HepG2 (cell line): ENCODE results near the gene HNRNPA1. TPM values are rescaled to one million over a fixed set of nuclear protein-coding genes. Genes with fewer than 3 reads are reported as not detected.
A peak's percentile ranks its signal among the peaks of the same experiment; 100 is the strongest.

Source experiments
- ARHGAP35 ChIP-seq: sonication (generic); formaldehyde crosslinking; IDR thresholded peaks from 2 replicates; pipeline ENCODE4 v1.9.0; 2022; ENCODE audit warnings: mild to moderate bottlenecking, inconsistent platforms, moderate library complexity, missing genetic modification reagents, borderline replicate concordance
- ATRX ChIP-seq: sonication (generic); formaldehyde crosslinking; IDR thresholded peaks from 2 replicates; pipeline ENCODE4 v1.4.0; 2020; ENCODE audit warnings: missing genetic modification reagents, borderline replicate concordance
- FOXC1 ChIP-seq: sonication (generic); formaldehyde crosslinking; IDR thresholded peaks from 2 replicates; pipeline ENCODE4 v1.8.0; 2022; ENCODE audit warnings: mild to moderate bottlenecking, missing genetic modification reagents, borderline replicate concordance
- GLI4 ChIP-seq: sonication (generic); formaldehyde crosslinking; IDR thresholded peaks from 2 replicates; pipeline ENCODE4 v1.5.1; 2020; ENCODE audit warnings: missing genetic modification reagents, mild to moderate bottlenecking, moderate library complexity, borderline replicate concordance
- HNRNPL ChIP-seq: fragments of 200-400 bp; formaldehyde crosslinking; IDR thresholded peaks from 2 replicates; pipeline ENCODE4 v1.6.1; 2017; ENCODE audit warnings: mild to moderate bottlenecking, low read depth, low read length
- ISL2 ChIP-seq: sonication (generic); formaldehyde crosslinking; IDR thresholded peaks from 2 replicates; pipeline ENCODE4 v1.5.0; 2020; ENCODE audit warnings: missing genetic modification reagents
- MTA1 ChIP-seq: sonication (generic); formaldehyde crosslinking; IDR thresholded peaks from 2 replicates; pipeline ENCODE4 v1.4.0; 2020; ENCODE audit warnings: missing genetic modification reagents, mild to moderate bottlenecking, borderline replicate concordance
- NFYC ChIP-seq: IDR thresholded peaks from 2 replicates; pipeline ENCODE4 v1.6.1; 2016; ENCODE audit warnings: missing genetic modification reagents, missing compliant biosample characterization
- RFXAP ChIP-seq: sonication (generic); formaldehyde crosslinking; IDR thresholded peaks from 2 replicates; pipeline ENCODE4 v1.4.0; 2020; ENCODE audit warnings: missing genetic modification reagents, borderline replicate concordance
- SAP130 ChIP-seq: IDR thresholded peaks from 2 replicates; pipeline ENCODE4 v1.6.1; 2016; ENCODE audit warnings: low read depth
- TGIF2 ChIP-seq: IDR thresholded peaks from 2 replicates; pipeline ENCODE4 v1.6.1; 2016; ENCODE audit warnings: control low read depth, missing compliant biosample characterization
- YY1 ChIP-seq: IDR thresholded peaks from 2 replicates; pipeline ENCODE4 v1.6.1; 2011; ENCODE audit warnings: low read length, low read depth, moderate library complexity, mild to moderate bottlenecking; ENCODE audit not compliant: insufficient read depth, insufficient replicate concordance
- ZBTB20 ChIP-seq: sonication (generic); formaldehyde crosslinking; IDR thresholded peaks from 2 replicates; pipeline ENCODE4 v1.8.1; 2023; ENCODE audit warnings: missing genetic modification reagents, low read depth, mild to moderate bottlenecking, borderline replicate concordance
- ZFP36 ChIP-seq: fragments of 150-350 bp; IDR thresholded peaks from 2 replicates; pipeline ENCODE4 v1.6.1; 2018; ENCODE audit warnings: borderline replicate concordance, low read length, low read depth; ENCODE audit not compliant: partially characterized antibody
- ZNF101 ChIP-seq: sonication (generic); formaldehyde crosslinking; IDR thresholded peaks from 2 replicates; pipeline ENCODE4 v1.4.0; 2020; ENCODE audit warnings: mild to moderate bottlenecking, low read depth, missing genetic modification reagents, borderline replicate concordance
- ZNF121 ChIP-seq: sonication (generic); formaldehyde crosslinking; IDR thresholded peaks from 2 replicates; pipeline ENCODE4 v1.5.0; 2020; ENCODE audit warnings: mild to moderate bottlenecking, missing genetic modification reagents
- ZNF124 ChIP-seq: sonication (generic); formaldehyde crosslinking; IDR thresholded peaks from 2 replicates; pipeline ENCODE4 v1.4.0; 2020; ENCODE audit warnings: missing genetic modification reagents
- ZNF234 ChIP-seq: sonication (generic); formaldehyde crosslinking; conservative IDR thresholded peaks from 2 replicates; pipeline ENCODE4 v1.5.1; 2020; ENCODE audit warnings: mild to moderate bottlenecking, missing genetic modification reagents
- ZNF264 ChIP-seq: sonication (generic); formaldehyde crosslinking; IDR thresholded peaks from 2 replicates; pipeline ENCODE4 v1.4.0; 2020; ENCODE audit warnings: missing genetic modification reagents
- ZNF292 ChIP-seq: sonication (generic); formaldehyde crosslinking; IDR thresholded peaks from 2 replicates; pipeline ENCODE4 v1.8.1; 2022; ENCODE audit warnings: mild to moderate bottlenecking, low read depth, missing genetic modification reagents, borderline replicate concordance
- ZNF430 ChIP-seq: sonication (generic); formaldehyde crosslinking; IDR thresholded peaks from 2 replicates; pipeline ENCODE4 v1.9.0; 2021; ENCODE audit warnings: mild to moderate bottlenecking, missing genetic modification reagents
- ZNF564 ChIP-seq: sonication (generic); formaldehyde crosslinking; IDR thresholded peaks from 2 replicates; pipeline ENCODE4 v1.8.1; 2023; ENCODE audit warnings: mild to moderate bottlenecking, missing genetic modification reagents
- ZNF607 ChIP-seq: sonication (generic); formaldehyde crosslinking; IDR thresholded peaks from 2 replicates; pipeline ENCODE4 v1.5.1; 2020; ENCODE audit warnings: missing genetic modification reagents, mild to moderate bottlenecking, borderline replicate concordance
- ZNF7 ChIP-seq: IDR thresholded peaks from 2 replicates; pipeline ENCODE4 v1.6.1; 2016; ENCODE audit warnings: missing biosample characterization, missing genetic modification reagents
- ZNF776 ChIP-seq: sonication (generic); formaldehyde crosslinking; IDR thresholded peaks from 2 replicates; pipeline ENCODE4 v1.4.0; 2020; ENCODE audit warnings: mild to moderate bottlenecking, missing genetic modification reagents
- ZNF781 ChIP-seq: sonication (generic); formaldehyde crosslinking; IDR thresholded peaks from 2 replicates; pipeline ENCODE4 v1.5.1; 2020; ENCODE audit warnings: borderline replicate concordance, mild to moderate bottlenecking, missing genetic modification reagents; ENCODE audit errors: not compliant biosample characterization
- polyA plus RNA-seq, 8 experiments: library from polyadenylated mRNA; depleted of rRNA in 3 of 8; stranded (reverse) in 7 of 8; unstranded in 1 of 8; fragments of >200 nt; fragmentation: Illumina TruSeq in 4 of 8; extraction: Trizol in 4 of 8; gene quantifications; 2 replicates each; pipeline versions ENCODE4 v1.2.1 to v1.2.3, GENCODE V29; 2011 to 2016; ENCODE audit warnings: low read depth in 4 of 8, missing spikeins in 1 of 8, mixed read lengths in 1 of 8; ENCODE audit not compliant: insufficient read depth in 1 of 8
- total RNA-seq, 5 experiments: library from RNA; depleted of rRNA; stranded (reverse); fragments of >200 nt; fragmentation: Illumina TruSeq; extraction: Trizol; gene quantifications; 2 replicates each; pipeline ENCODE4 v1.2.3, GENCODE V29; 2016; ENCODE audit warnings: low read depth in 1 of 5
- TF ChIP-seq, protein P1 (sequence below): sonication (generic); formaldehyde crosslinking; IDR thresholded peaks from 2 replicates; pipeline ENCODE4 v1.5.0; 2020; ENCODE audit warnings: mild to moderate bottlenecking, missing genetic modification reagents
- TF ChIP-seq, protein P2 (sequence below): sonication (generic); formaldehyde crosslinking; IDR thresholded peaks from 2 replicates; pipeline ENCODE4 v1.8.1; 2023; ENCODE audit warnings: mild to moderate bottlenecking, missing genetic modification reagents
- TF ChIP-seq, protein P3 (sequence below): sonication (generic); formaldehyde crosslinking; IDR thresholded peaks from 2 replicates; pipeline ENCODE4 v1.8.0; 2022; ENCODE audit warnings: mild to moderate bottlenecking, missing genetic modification reagents, moderate library complexity

Gene HNRNPA1
- total and polyA plus RNA-seq, 2 of the 13 experiments (the other 11 are each of a cell fraction or from before 2014, with no cell fraction given): 535 to 1,820 TPM

- TF ChIP-seq NFYC (CRISPR knock-in tag) (no peak), SAP130 (0 out of 2 replicates have a peak, but pooled peaks have one; percentile 10), FOXC1 (CRISPR knock-in tag) (no peak), TGIF2 (CRISPR knock-in tag) (no peak), ZNF264 (CRISPR knock-in tag) (no peak), ZNF234 (CRISPR knock-in tag) (no peak), ZNF607 (CRISPR knock-in tag) (no peak), ZNF430 (no peak), GLI4 (CRISPR knock-in tag) (no peak), ZNF124 (CRISPR knock-in tag) (0 out of 2 replicates have a peak, but pooled peaks have one; percentile 38), ZBTB20 (CRISPR knock-in tag) (no peak), ZNF101 (no peak), ZNF564 (no peak), ISL2 (CRISPR knock-in tag) (no peak), MTA1 (CRISPR knock-in tag) (no peak), ZNF776 (CRISPR knock-in tag) (no peak), HNRNPL (0 out of 2 replicates have a peak, but pooled peaks have one; percentile 20), ZNF121 (CRISPR knock-in tag) (no peak), ZFP36 (no peak), ZNF781 (no peak), RFXAP (CRISPR knock-in tag) (no peak), ARHGAP35 (CRISPR knock-in tag) (no peak), ZNF292 (no peak), YY1 (no peak), ATRX (CRISPR knock-in tag) (no peak), ZNF7 (CRISPR knock-in tag) (no peak)
- TF ChIP-seq, protein P1, sequence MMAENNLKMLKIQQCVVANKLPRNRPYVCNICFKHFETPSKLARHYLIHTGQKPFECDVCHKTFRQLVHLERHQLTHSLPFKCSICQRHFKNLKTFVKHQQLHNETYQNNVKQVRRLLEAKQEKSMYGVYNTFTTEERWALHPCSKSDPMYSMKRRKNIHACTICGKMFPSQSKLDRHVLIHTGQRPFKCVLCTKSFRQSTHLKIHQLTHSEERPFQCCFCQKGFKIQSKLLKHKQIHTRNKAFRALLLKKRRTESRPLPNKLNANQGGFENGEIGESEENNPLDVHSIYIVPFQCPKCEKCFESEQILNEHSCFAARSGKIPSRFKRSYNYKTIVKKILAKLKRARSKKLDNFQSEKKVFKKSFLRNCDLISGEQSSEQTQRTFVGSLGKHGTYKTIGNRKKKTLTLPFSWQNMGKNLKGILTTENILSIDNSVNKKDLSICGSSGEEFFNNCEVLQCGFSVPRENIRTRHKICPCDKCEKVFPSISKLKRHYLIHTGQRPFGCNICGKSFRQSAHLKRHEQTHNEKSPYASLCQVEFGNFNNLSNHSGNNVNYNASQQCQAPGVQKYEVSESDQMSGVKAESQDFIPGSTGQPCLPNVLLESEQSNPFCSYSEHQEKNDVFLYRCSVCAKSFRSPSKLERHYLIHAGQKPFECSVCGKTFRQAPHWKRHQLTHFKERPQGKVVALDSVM (CRISPR knock-in tag): no peak
- TF ChIP-seq, protein P2, sequence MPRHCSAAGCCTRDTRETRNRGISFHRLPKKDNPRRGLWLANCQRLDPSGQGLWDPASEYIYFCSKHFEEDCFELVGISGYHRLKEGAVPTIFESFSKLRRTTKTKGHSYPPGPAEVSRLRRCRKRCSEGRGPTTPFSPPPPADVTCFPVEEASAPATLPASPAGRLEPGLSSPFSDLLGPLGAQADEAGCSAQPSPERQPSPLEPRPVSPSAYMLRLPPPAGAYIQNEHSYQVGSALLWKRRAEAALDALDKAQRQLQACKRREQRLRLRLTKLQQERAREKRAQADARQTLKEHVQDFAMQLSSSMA: no peak
- TF ChIP-seq, protein P3, sequence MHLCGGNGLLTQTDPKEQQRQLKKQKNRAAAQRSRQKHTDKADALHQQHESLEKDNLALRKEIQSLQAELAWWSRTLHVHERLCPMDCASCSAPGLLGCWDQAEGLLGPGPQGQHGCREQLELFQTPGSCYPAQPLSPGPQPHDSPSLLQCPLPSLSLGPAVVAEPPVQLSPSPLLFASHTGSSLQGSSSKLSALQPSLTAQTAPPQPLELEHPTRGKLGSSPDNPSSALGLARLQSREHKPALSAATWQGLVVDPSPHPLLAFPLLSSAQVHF (CRISPR knock-in tag): no peak
These were observed 2.5 kb downstream of the HNRNPA1 start (continued) for GRCh38 chr12:54282949-54283593.
